Neuron (in vitro differentiated cells): ENCODE measurements around the gene HYDIN.

Experiments
- H2AFZ ChIP-seq: one replicate; pipeline ENCODE4 v1.6.1; 2013; ENCODE audit warnings: low read depth, mild to moderate bottlenecking, inconsistent platforms, low read length, moderate library complexity
- H3K27me3 ChIP-seq: one replicate; pipeline ENCODE4 v1.6.1; 2013; ENCODE audit warnings: low read length; ENCODE audit not compliant: insufficient read depth
- H3K36me3 ChIP-seq: one replicate; pipeline ENCODE4 v1.6.1; 2013; ENCODE audit warnings: low read length; ENCODE audit not compliant: insufficient read depth
- H3K4me1 ChIP-seq: one replicate; pipeline ENCODE4 v1.6.1; 2013; ENCODE audit warnings: low read length; ENCODE audit not compliant: insufficient read depth
- H3K4me3 ChIP-seq: 2 replicates; pipeline ENCODE4 v1.5.1; 2013; ENCODE audit warnings: mild to moderate bottlenecking, low read length, moderate library complexity
- H3K9me3 ChIP-seq: one replicate; pipeline ENCODE4 v1.6.1; 2013; ENCODE audit warnings: low read length

Gene HYDIN

GRCh38 chr16:71250461-71251235 lies 20.1 kb upstream of the HYDIN start:
- H3K27me3 ChIP-seq = no peaks in the 10 kb centered on the region
- H3K36me3 ChIP-seq = no peaks in the 10 kb centered on the region
- H3K4me1 ChIP-seq = peaks cover 25% of the 10 kb centered on the region
- H3K4me3 ChIP-seq = no peak overlapping the region
- no peak overlapping the region for H2AFZ ChIP-seq
- no peaks in the 10 kb centered on the region for H3K9me3 ChIP-seq

GRCh38 chr16:71249399-71249798 lies 18.9 kb upstream of the HYDIN start:
- Histone ChIP-seq H3K27me3 (no peaks in the 10 kb centered on the region), H2AFZ (no peak overlapping the region), H3K36me3 (no peaks in the 10 kb centered on the region), H3K4me3 (no peak overlapping the region), H3K4me1 (peaks cover 25% of the 10 kb centered on the region), H3K9me3 (no peaks in the 10 kb centered on the region)

GRCh38 chr16:71247478-71247877 lies 17.0 kb upstream of the HYDIN start:
- no peaks in the 10 kb centered on the region for H3K36me3 ChIP-seq
- no peaks in the 10 kb centered on the region for H3K9me3 ChIP-seq
- H2AFZ ChIP-seq = no peak overlapping the region

GRCh38 chr16:71246309-71246708 lies 15.8 kb upstream of the HYDIN start:
- Histone ChIP-seq H3K9me3 (no peaks in the 10 kb centered on the region), H2AFZ (no peak overlapping the region), H3K36me3 (no peaks in the 10 kb centered on the region), H3K4me3 (no peak overlapping the region), H3K27me3 (no peaks in the 10 kb centered on the region), H3K4me1 (peaks cover 28% of the 10 kb centered on the region)

More at GRCh38 chr16:71247478-71247877, 17.0 kb upstream of the HYDIN start:
- Histone ChIP-seq H3K4me3 (no peak overlapping the region), H3K27me3 (no peaks in the 10 kb centered on the region), H3K4me1 (peaks cover 28% of the 10 kb centered on the region)

- no peaks in the 10 kb centered on the region for H3K9me3 ChIP-seq
- no peak overlapping the region for H3K4me3 ChIP-seq
- peaks cover 15% of the 10 kb centered on the region for H3K4me1 ChIP-seq
- no peaks in the 10 kb centered on the region for H3K27me3 ChIP-seq
- H2AFZ ChIP-seq = no peak overlapping the region
- no peaks in the 10 kb centered on the region for H3K36me3 ChIP-seq
Observed at GRCh38 chr16:71244521-71244920, 14.0 kb upstream of the HYDIN start.

GRCh38 chr16:71242601-71243000 lies 12.1 kb upstream of the HYDIN start:
- Histone ChIP-seq H3K4me1 (peaks cover 15% of the 10 kb centered on the region), H2AFZ (no peak overlapping the region), H3K9me3 (no peaks in the 10 kb centered on the region), H3K27me3 (no peaks in the 10 kb centered on the region), H3K36me3 (no peaks in the 10 kb centered on the region), H3K4me3 (no peak overlapping the region)

GRCh38 chr16:71242036-71242435 lies 11.5 kb upstream of the HYDIN start:
- H3K4me1 ChIP-seq = peaks cover 15% of the 10 kb centered on the region
- peaks cover 2% of the 10 kb centered on the region for H3K27me3 ChIP-seq
- H3K9me3 ChIP-seq = peaks cover under 1% of the 10 kb centered on the region
- H2AFZ ChIP-seq = no peak overlapping the region
- no peaks in the 10 kb centered on the region for H3K36me3 ChIP-seq
- H3K4me3 ChIP-seq = no peak overlapping the region

- H3K4me3 ChIP-seq = peak overlapping the region; percentile 91
Observed at GRCh38 chr16:71229344-71229743, 1.2 kb downstream of the HYDIN start.

GRCh38 chr16:71226229-71227141 lies 4.0 kb downstream of the HYDIN start:
- H3K9me3 ChIP-seq = peaks cover 7% of the 10 kb centered on the region
- H3K36me3 ChIP-seq = no peaks in the 10 kb centered on the region
- no peaks in the 10 kb centered on the region for H3K27me3 ChIP-seq
- H2AFZ ChIP-seq = no peak overlapping the region
- peaks cover 11% of the 10 kb centered on the region for H3K4me1 ChIP-seq
- no peak overlapping the region for H3K4me3 ChIP-seq

More at GRCh38 chr16:71229344-71229743, 1.2 kb downstream of the HYDIN start:
- Histone ChIP-seq H3K36me3 (no peaks in the 10 kb centered on the region), H2AFZ (no peak overlapping the region), H3K4me1 (peaks cover 11% of the 10 kb centered on the region), H3K9me3 (peaks cover 2% of the 10 kb centered on the region), H3K27me3 (no peaks in the 10 kb centered on the region)

GRCh38 chr16:71225145-71225544 lies 5.4 kb downstream of the HYDIN start:
- Histone ChIP-seq H3K36me3 (no peaks in the 10 kb centered on the region), H3K4me3 (no peak overlapping the region)

GRCh38 chr16:71218306-71218963 lies 12.1 kb downstream of the HYDIN start:
- H3K27me3 ChIP-seq = no peaks in the 10 kb centered on the region
- H3K36me3 ChIP-seq = no peaks in the 10 kb centered on the region
- peak overlapping the region; percentile 32 for H2AFZ ChIP-seq
- H3K4me1 ChIP-seq = peaks cover 13% of the 10 kb centered on the region
- peaks cover 3% of the 10 kb centered on the region for H3K9me3 ChIP-seq
- no peak overlapping the region for H3K4me3 ChIP-seq

More at GRCh38 chr16:71225145-71225544, 5.4 kb downstream of the HYDIN start:
- Histone ChIP-seq H3K4me1 (peaks cover 1% of the 10 kb centered on the region), H2AFZ (no peak overlapping the region), H3K9me3 (peaks cover 7% of the 10 kb centered on the region), H3K27me3 (no peaks in the 10 kb centered on the region)

GRCh38 chr16:71217506-71217905 lies 13.0 kb downstream of the HYDIN start:
- Histone ChIP-seq H3K4me3 (no peak overlapping the region), H3K36me3 (no peaks in the 10 kb centered on the region), H2AFZ (no peak overlapping the region), H3K27me3 (no peaks in the 10 kb centered on the region), H3K9me3 (peaks cover 3% of the 10 kb centered on the region), H3K4me1 (peaks cover 13% of the 10 kb centered on the region)

GRCh38 chr16:71216714-71217113 lies 13.8 kb downstream of the HYDIN start:
- Histone ChIP-seq H3K36me3 (no peaks in the 10 kb centered on the region), H3K4me1 (peaks cover 13% of the 10 kb centered on the region), H3K9me3 (no peaks in the 10 kb centered on the region), H3K4me3 (no peak overlapping the region), H3K27me3 (no peaks in the 10 kb centered on the region), H2AFZ (no peak overlapping the region)
